Fibroblast of villous mesenchyme (primary cell): ENCODE results near the gene ATP2B2. TPM values are rescaled to one million over a fixed set of nuclear protein-coding genes. Genes with fewer than 3 reads are reported as not detected.

Experiments
- DNase-seq: peaks from one replicate; pipeline ENCODE4 v3.0.0-alpha.2; 2010; ENCODE audit warnings: low read depth
- H3K4me3 ChIP-seq: 2 replicates; pipeline ENCODE4 v1.5.1; 2011; ENCODE audit warnings: low read depth, mild to moderate bottlenecking, low read length
- total RNA-seq: library from RNA; depleted of rRNA; stranded (reverse); fragments of >200 nt; gene quantifications from 2 replicates; pipeline ENCODE4 v1.2.3, GENCODE V29; 2012
- TF ChIP-seq, protein P1 (sequence below): IDR thresholded peaks from 2 replicates; pipeline ENCODE4 v1.5.1; 2012; ENCODE audit warnings: low read depth, mild to moderate bottlenecking, low read length; ENCODE audit not compliant: insufficient read depth

The ATP2B2 gene
- total RNA-seq, 1 donor: not detected

DNA sequence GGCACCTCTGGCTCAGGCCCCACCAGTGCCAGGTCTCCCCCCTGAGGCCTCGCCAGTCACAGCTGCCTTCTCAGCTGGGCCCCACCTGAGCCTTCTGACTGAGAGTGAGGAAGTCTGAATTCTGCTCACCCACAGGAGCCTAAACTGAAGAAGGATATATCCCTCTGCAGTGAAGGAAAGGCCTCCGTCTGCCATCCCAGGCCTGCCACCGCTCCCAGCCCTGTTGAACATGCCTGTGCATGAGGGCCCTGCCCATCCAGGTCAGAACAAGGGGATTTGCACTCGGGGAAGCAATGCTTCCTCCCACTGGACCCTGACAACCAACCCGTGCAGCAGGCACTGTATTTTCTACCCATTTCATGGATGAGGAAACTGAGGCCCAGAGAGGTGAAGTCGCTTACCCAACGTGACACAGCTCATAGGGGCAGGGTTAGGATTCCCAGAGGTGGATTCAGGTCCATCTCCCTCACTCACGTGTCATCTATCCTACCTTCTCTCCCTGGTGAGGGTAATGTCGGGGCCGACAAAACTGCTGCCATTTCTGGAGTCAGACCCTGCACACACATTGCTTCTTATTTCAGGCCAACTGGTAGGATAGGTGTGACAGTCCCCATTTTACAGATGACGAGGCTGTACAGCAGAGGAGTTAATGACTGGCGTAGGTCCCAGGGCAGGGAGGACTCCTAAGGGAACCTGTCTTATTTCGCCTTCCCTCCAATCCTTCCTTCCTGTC lies 22.6 kb downstream of the ATP2B2 start:
- no peak for DNase-seq
- H3K4me3 ChIP-seq: no peak overlapping the region
- TF ChIP-seq, protein P1, sequence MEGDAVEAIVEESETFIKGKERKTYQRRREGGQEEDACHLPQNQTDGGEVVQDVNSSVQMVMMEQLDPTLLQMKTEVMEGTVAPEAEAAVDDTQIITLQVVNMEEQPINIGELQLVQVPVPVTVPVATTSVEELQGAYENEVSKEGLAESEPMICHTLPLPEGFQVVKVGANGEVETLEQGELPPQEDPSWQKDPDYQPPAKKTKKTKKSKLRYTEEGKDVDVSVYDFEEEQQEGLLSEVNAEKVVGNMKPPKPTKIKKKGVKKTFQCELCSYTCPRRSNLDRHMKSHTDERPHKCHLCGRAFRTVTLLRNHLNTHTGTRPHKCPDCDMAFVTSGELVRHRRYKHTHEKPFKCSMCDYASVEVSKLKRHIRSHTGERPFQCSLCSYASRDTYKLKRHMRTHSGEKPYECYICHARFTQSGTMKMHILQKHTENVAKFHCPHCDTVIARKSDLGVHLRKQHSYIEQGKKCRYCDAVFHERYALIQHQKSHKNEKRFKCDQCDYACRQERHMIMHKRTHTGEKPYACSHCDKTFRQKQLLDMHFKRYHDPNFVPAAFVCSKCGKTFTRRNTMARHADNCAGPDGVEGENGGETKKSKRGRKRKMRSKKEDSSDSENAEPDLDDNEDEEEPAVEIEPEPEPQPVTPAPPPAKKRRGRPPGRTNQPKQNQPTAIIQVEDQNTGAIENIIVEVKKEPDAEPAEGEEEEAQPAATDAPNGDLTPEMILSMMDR: no peak

DNA sequence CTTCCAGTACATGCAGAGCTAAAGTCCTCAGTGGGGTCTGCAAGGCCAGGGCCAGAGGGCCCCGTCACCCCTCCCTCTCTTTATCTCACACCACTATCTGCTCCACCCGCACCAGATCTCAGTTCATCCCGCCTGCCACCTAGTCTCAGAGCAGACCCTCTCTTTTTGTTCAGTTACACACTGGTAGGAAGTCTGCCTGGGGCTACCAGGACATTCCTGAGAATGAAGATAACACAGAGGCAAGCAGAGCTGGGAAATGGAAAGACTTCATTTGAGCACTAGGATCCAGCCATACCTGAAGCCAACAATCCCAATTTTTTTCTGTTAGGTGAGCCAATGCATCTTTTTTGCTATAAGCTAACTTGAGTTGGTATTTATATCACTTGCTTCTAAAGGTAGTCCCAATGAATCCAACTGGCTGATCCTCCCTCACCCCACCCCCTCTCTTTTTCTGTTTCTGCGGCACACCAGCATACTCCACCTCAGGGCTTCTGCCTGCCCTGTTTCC lies 24.5 kb downstream of the ATP2B2 start:
- no peak overlapping the region for H3K4me3 ChIP-seq
- no peak for DNase-seq
- TF ChIP-seq, protein P1: no peak

DNA sequence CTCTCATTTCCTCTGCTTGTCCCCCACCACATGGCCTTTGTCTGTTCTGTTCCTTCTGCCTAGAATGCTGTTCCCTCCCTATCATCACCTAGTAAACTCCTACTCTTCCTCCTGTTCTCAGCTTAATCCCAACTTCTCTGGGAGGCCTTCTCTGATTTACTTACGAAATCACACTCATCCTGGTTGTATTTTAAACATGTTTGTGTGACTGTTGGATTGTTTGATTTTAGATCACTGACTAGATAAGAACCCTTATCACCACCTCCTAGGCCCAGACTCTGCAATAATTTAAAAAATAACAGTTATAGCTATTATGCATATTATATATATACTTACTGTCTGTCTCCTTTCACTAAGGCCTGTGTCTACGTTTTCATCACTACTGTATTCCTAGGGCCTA lies 26.1 kb downstream of the ATP2B2 start:
- H3K4me3 ChIP-seq: no peak overlapping the region
- DNase-seq: no peak
- TF ChIP-seq, protein P1: no peak

DNA sequence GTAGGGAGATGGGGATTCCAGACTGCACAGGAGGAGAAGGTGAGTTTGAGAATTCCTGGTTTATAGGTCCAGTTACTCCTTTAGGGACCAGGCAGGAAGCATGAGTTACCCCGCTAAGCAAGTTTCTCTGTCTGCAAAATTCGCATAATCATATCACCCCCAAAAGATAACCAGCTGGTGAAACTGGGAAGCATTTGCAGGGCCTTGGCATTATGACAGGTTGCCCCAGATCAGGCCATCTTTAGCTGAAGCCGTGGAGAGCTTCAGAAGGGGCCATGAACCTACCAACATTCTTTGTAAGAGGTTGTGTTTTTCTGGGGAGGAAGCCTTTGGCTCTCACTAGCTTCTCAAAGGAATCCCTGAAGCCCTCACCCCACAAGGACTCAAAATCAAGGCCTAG lies 29.4 kb downstream of the ATP2B2 start:
- H3K4me3 ChIP-seq: no peak overlapping the region
- TF ChIP-seq, protein P1: no peak
- no peak for DNase-seq

DNA sequence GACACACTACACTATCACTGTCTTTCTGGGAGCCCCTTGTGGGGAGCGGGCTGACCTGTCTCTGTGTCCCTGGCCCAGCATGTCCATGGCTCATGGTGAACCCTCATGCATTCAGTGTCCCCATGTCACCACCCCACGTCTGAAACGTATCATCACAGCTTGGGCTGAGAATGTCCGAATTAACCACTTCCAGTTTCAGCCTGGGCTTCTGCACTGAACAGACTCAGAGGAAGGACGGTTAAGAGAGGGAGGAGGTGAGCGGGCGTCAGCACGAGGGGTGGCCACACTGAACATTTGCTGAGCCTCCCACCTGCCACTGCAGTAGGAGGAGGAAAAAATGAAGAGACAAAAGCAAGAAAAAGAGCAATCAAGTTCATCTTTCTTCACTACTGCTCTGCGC lies 30.5 kb downstream of the ATP2B2 start:
- H3K4me3 ChIP-seq: no peak overlapping the region
- DNase-seq: no peak
- TF ChIP-seq, protein P1: no peak

DNA sequence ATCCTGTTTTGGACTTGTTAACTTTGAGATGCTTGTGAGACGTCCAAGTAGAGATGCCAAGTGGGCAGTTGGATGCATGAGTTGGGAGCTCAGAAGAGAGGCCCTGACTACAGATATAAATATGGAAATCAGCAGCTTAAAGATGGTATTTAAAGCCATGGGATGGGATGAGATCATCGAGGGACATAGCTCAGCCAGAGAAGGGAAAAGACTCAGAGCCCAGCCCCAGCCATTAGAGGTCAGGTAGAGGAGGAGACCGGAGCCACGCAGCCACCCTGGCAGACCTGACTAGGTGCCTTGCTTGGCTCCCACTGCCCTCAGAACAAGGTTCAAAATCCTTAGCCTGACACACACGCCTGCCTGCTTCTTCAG lies 31.1 kb downstream of the ATP2B2 start:
- TF ChIP-seq, protein P1: no peak
- DNase-seq: no peak
- no peak overlapping the region for H3K4me3 ChIP-seq
